ENCODE data around the gene GTPBP4.
"Not testable (repeated sequence)": the region's sequence is repeated elsewhere in the genome, so short reads cannot be mapped to it uniquely, and the experiment has no call there.

The GTPBP4 gene

GRCh38 chr10:1034758-1035157 lies 46.5 kb downstream of the GTPBP4 start:
- CTCF ChIA-PET, result interaction anchor here (0.9 kb wide), 1 partner anchor 10 kb away, joined by 4 read pairs; no protein-coding TSS in a partner anchor
- no peak for DNase-seq (ENCODE audit: low read depth, low spot score)
- POLR2A ChIA-PET, result interaction anchor here (4.0 kb wide), 1 partner anchor 14 kb away, joined by 17 read pairs; the partner anchor contains the start of gene IDI1
- no peak overlapping the region for H3K4me3 ChIP-seq (ENCODE audit: low read depth, low read length)
- TF ChIP-seq CTCF (IDR thresholded peaks at IDR 0.05; ENCODE audit: insufficient read depth, low read length, missing control alignments), result no peak

- CTCF ChIA-PET, result interaction anchor here (0.9 kb wide), 1 partner anchor 10 kb away, joined by 4 read pairs; no protein-coding TSS in a partner anchor
Measured at GRCh38 chr10:1035201-1035600, 47.0 kb downstream of the GTPBP4 start.

GRCh38 chr10:1036341-1036791 lies 48.1 kb downstream of the GTPBP4 start:
- POLR2A ChIA-PET, result interaction anchor here (4.0 kb wide), 1 partner anchor 13 kb away, joined by 17 read pairs; the partner anchor contains the start of gene IDI1
- CTCF ChIA-PET, result no interaction called here
- TF ChIP-seq CTCF (IDR thresholded peaks at IDR 0.05; ENCODE audit: insufficient read depth, low read length, missing control alignments), result no peak
- H3K4me3 ChIP-seq (ENCODE audit: low read depth, low read length), result no peak overlapping the region
- DNase-seq (ENCODE audit: low read depth, low spot score), result no peak

More at GRCh38 chr10:1035201-1035600, 47.0 kb downstream of the GTPBP4 start:
- no peak overlapping the region for H3K4me3 ChIP-seq (ENCODE audit: low read depth, low read length)
- TF ChIP-seq CTCF (IDR thresholded peaks at IDR 0.05; ENCODE audit: insufficient read depth, low read length, missing control alignments), result no peak
- POLR2A ChIA-PET, result interaction anchor here (4.0 kb wide), 1 partner anchor 14 kb away, joined by 17 read pairs; the partner anchor contains the start of gene IDI1
- DNase-seq (ENCODE audit: low read depth, low spot score), result no peak

- CTCF ChIA-PET, result no interaction called here
- H3K4me3 ChIP-seq (ENCODE audit: low read depth, low read length), result no peak overlapping the region
- TF ChIP-seq CTCF (IDR thresholded peaks at IDR 0.05; ENCODE audit: insufficient read depth, low read length, missing control alignments), result no peak
- POLR2A ChIA-PET, result interaction anchor here (4.0 kb wide), 1 partner anchor 12 kb away, joined by 17 read pairs; the partner anchor contains the start of gene IDI1
- DNase-seq (ENCODE audit: low read depth, low spot score), result no peak
Measured at GRCh38 chr10:1037098-1037497, 48.9 kb downstream of the GTPBP4 start.

- H3K4me3 ChIP-seq (ENCODE audit: low read depth, low read length); CTCF ChIA-PET; DNase-seq (ENCODE audit: low read depth, low spot score): not testable (repeated sequence)
- POLR2A ChIA-PET, result interaction anchor here (4.0 kb wide), 1 partner anchor 10 kb away, joined by 17 read pairs; the partner anchor contains the start of gene IDI1
Measured at GRCh38 chr10:1038769-1039168, 50.5 kb downstream of the GTPBP4 start.

- H3K4me3 ChIP-seq (ENCODE audit: low read depth, low read length), result no peak overlapping the region
- TF ChIP-seq CTCF (IDR thresholded peaks at IDR 0.05; ENCODE audit: insufficient read depth, low read length, missing control alignments), result no peak
- POLR2A ChIA-PET, result no interaction called here
- CTCF ChIA-PET, result no interaction called here
- no peak for DNase-seq (ENCODE audit: low read depth, low spot score)
Measured at GRCh38 chr10:1040133-1040532, 51.9 kb downstream of the GTPBP4 start.

GRCh38 chr10:1041514-1041913 lies 53.3 kb downstream of the GTPBP4 start:
- no peak overlapping the region for H3K4me3 ChIP-seq (ENCODE audit: low read depth, low read length)
- no peak for DNase-seq (ENCODE audit: low read depth, low spot score)
- ChIA-PET CTCF (no interaction called here), POLR2A (no interaction called here)
- no peak for TF ChIP-seq CTCF (IDR thresholded peaks at IDR 0.05; ENCODE audit: insufficient read depth, low read length, missing control alignments)

Data from AG04449 (cell line).